Astrocyte of the spinal cord (primary cell): ENCODE results near the gene SERPINB13.

ENCODE experiments used
- DNase-seq: peaks from one replicate; pipeline ENCODE4 v3.0.0; 2011; ENCODE audit warnings: low read depth, low spot score
- H3K4me3 ChIP-seq: 2 replicates; pipeline ENCODE4 v1.5.1; 2011; ENCODE audit warnings: low read depth, mild to moderate bottlenecking, low read length, moderate library complexity
- CTCF ChIP-seq: IDR thresholded peaks from 2 replicates; pipeline ENCODE4 v1.5.1; 2012; ENCODE audit warnings: low read depth, mild to moderate bottlenecking, low read length, inconsistent platforms
- in situ Hi-C: cut with HindIII; loops from 2 replicates; pipeline ENCODE4 v1.10.0; 2017; ENCODE audit warnings: low sequenced_read_pairs

The SERPINB13 gene

GRCh38 chr18:63586966-63587365 lies at the start of gene SERPINB13:
Gene SERPINB13, plus strand, starts transcription at chr18:63587343. Its CDS starts 1,325 bp downstream, at chr18:63588668.
- no peak for DNase-seq
- no peak for TF ChIP-seq CTCF
- in situ Hi-C loops, result no loop called here
- no peak within 1 kb of the TSS for H3K4me3 ChIP-seq

- DNase-seq, result peak; percentile 44
- H3K4me3 ChIP-seq, result no peak overlapping the region
- TF ChIP-seq CTCF, result no peak
- in situ Hi-C loops, result no loop called here
Measured at GRCh38 chr18:63539904-63540510, 47.1 kb upstream of the SERPINB13 start.

- no peak for TF ChIP-seq CTCF
- DNase-seq, result no peak
- in situ Hi-C loops, result no loop called here
- no peak within 1 kb of the TSS for H3K4me3 ChIP-seq
Measured at GRCh38 chr18:63542069-63542468, 45.1 kb upstream of the SERPINB13 start, which contains the start of gene SERPINB12. Gene SERPINB12, plus strand, starts transcription at chr18:63542369. Its CDS starts 13,791 bp downstream, at chr18:63556160.

- no peak for TF ChIP-seq CTCF
- in situ Hi-C loops, result no loop called here
- no peak overlapping the region for H3K4me3 ChIP-seq
- DNase-seq, result no peak
Measured at GRCh38 chr18:63544017-63544416, 43.1 kb upstream of the SERPINB13 start.

- in situ Hi-C loops, result no loop called here
- TF ChIP-seq CTCF, result no peak
- DNase-seq, result no peak
- H3K4me3 ChIP-seq, result no peak overlapping the region
Measured at GRCh38 chr18:63545000-63545399, 42.1 kb upstream of the SERPINB13 start.

GRCh38 chr18:63550068-63550467 lies 37.1 kb upstream of the SERPINB13 start:
- no peak for DNase-seq
- H3K4me3 ChIP-seq, result no peak overlapping the region
- no peak for TF ChIP-seq CTCF
- in situ Hi-C loops, result no loop called here
